ENCODE results near the gene PPP1R14D. TPM values are rescaled to one million over a fixed set of nuclear protein-coding genes. Genes with fewer than 3 reads are reported as not detected.

The PPP1R14D gene
- total and polyA plus RNA-seq, 2 of the 8 experiments (the other 6 are each of a cell fraction or from before 2014, with no cell fraction given): not detected

GRCh38 chr15:40836020-40836419 is 7.5 kb upstream of the PPP1R14D start:
- no peak overlapping the region for H3K56ac ChIP-seq (replicated peaks; ENCODE audit: insufficient read length, low read depth, low read length)
- no peak overlapping the region for H2BK120ac ChIP-seq (replicated peaks; ENCODE audit: low read depth, low read length)
- no peaks in the 10 kb centered on the region for H4K20me1 ChIP-seq (replicated peaks in 1 of 2; ENCODE audit: control insufficient read depth in 1 of 2, insufficient read depth in 2 of 2, low read length in 2 of 2)
- H2BK15ac ChIP-seq (ENCODE audit: low read length): no peak overlapping the region
- no peaks in the 10 kb centered on the region for H3K9me3 ChIP-seq (ENCODE audit: insufficient read depth in 2 of 2, low read depth in 1 of 2, low read length in 1 of 2)
- TF ChIP-seq TCF12 (IDR thresholded peaks at IDR 0.05; ENCODE audit: low read depth, low read length): no peak
- TF ChIP-seq SP2 (IDR thresholded peaks at IDR 0.05; ENCODE audit: low read length): no peak
- no peak for TF ChIP-seq POLR2AphosphoS5 (IDR thresholded peaks at IDR 0.05; ENCODE audit: low read depth, low read length)
- no peak for TF ChIP-seq E2F6 (IDR thresholded peaks at IDR 0.05)
- H3K27me3 ChIP-seq (replicated peaks in 1 of 4; ENCODE audit: control insufficient read depth in 3 of 4, extremely low read depth in 1 of 4, insufficient read depth in 3 of 4, low read length in 3 of 4): no peaks in the 10 kb centered on the region
- no peak overlapping the region for H2BK5ac ChIP-seq (ENCODE audit: low read depth, low read length)
- no peak overlapping the region for H4K5ac ChIP-seq (ENCODE audit: insufficient read length, low read depth, low read length)
- H4K91ac ChIP-seq (replicated peaks; ENCODE audit: insufficient read length, low read length): no peak overlapping the region
- H3K23me2 ChIP-seq (ENCODE audit: low read depth, low read length): no peaks in the 10 kb centered on the region
- no peak overlapping the region for H3K4me2 ChIP-seq (ENCODE audit: insufficient read depth in 1 of 2, low read depth in 2 of 2, low read length in 2 of 2)
- H3K23ac ChIP-seq (ENCODE audit: insufficient read length): no peak overlapping the region
- no peak overlapping the region for H3K9ac ChIP-seq (replicated peaks in 1 of 4; ENCODE audit: extremely low read depth in 1 of 4, low read depth in 3 of 4, low read length in 3 of 4)
- no peak overlapping the region for H3K27ac ChIP-seq (ENCODE audit: low read depth, low read length)
- H2BK20ac ChIP-seq (ENCODE audit: low read length): no peak overlapping the region
- WGBS, 2 experiments (ENCODE audit: extremely low coverage in 1 of 2, insufficient coverage in 1 of 2, insufficient read length in 1 of 2, insufficient replicate concordance in 2 of 2, low coverage in 1 of 2, low lambda C conversion rate in 2 of 2, missing lambda C conversion rate in 1 of 2): 80% methylated on average over 1 of the region's 1 CpG; no CpG with 5 or more reads in 1 of the 2 experiments
- H3K4ac ChIP-seq (replicated peaks; ENCODE audit: insufficient read length, low read depth, low read length): no peak overlapping the region
- H3K79me1 ChIP-seq (ENCODE audit: low read depth, low read length): no peaks in the 10 kb centered on the region
- H3K4me3 ChIP-seq (ENCODE audit: extremely low read depth in 1 of 4, insufficient read depth in 2 of 4, low read depth in 3 of 4, low read length in 4 of 4): no peak overlapping the region
- no peak overlapping the region for H2AFZ ChIP-seq (ENCODE audit: low read length)
- no peaks in the 10 kb centered on the region for H3K4me1 ChIP-seq (replicated peaks in 1 of 4; ENCODE audit: control insufficient read depth in 3 of 4, insufficient read depth in 4 of 4, low read length in 3 of 4)
- no peak overlapping the region for H2AK5ac ChIP-seq (ENCODE audit: low read depth, low read length)
- H3K36me3 ChIP-seq (ENCODE audit: control insufficient read depth in 2 of 4, insufficient read depth in 4 of 4, low read length in 3 of 4): no peaks in the 10 kb centered on the region
- no peak overlapping the region for H3K18ac ChIP-seq (ENCODE audit: extremely low read depth, low read length)
- CTCF ChIA-PET (ENCODE audit: partially characterized antibody): no interaction called here
- no peak for FAIRE-seq
- POLR2A ChIA-PET (ENCODE audit: partially characterized antibody): no interaction called here
- H3K79me2 ChIP-seq (ENCODE audit: control insufficient read depth in 1 of 2, insufficient read depth in 2 of 2, low read length in 2 of 2): no peaks in the 10 kb centered on the region
- no peak overlapping the region for H3K14ac ChIP-seq (ENCODE audit: insufficient read length)
- H4K8ac ChIP-seq (ENCODE audit: extremely low read depth, insufficient read depth, low read length): no peak overlapping the region
- H2BK12ac ChIP-seq (ENCODE audit: low read depth, low read length): no peak overlapping the region
- DNase-seq (ENCODE audit: low read depth in 1 of 2, low spot score in 2 of 2): no peak
